GM12891 (cell line): Measurements from ENCODE around the gene GLOD5.
"Not testable (repeated sequence)": the region's sequence is repeated elsewhere in the genome, so short reads cannot be mapped to it uniquely, and the experiment has no call there.

Experiments used
- PAX5 ChIP-seq: IDR thresholded peaks from 2 replicates; pipeline ENCODE4 v1.6.1; 2011; ENCODE audit warnings: low read length, moderate library complexity, mild to moderate bottlenecking; ENCODE audit not compliant: insufficient read depth, severe bottlenecking
- POLR2A ChIP-seq: IDR thresholded peaks from 2 replicates; pipeline ENCODE4 v1.6.1; 2011; ENCODE audit warnings: low read depth, low read length, control low read depth
- POLR2AphosphoS5 ChIP-seq: IDR thresholded peaks from 2 replicates; pipeline ENCODE4 v1.6.1; 2011; ENCODE audit warnings: low read depth, low read length, control low read depth
- POU2F2 ChIP-seq: IDR thresholded peaks from 2 replicates; pipeline ENCODE4 v1.6.1; 2011; ENCODE audit warnings: low read depth, mild to moderate bottlenecking, control low read depth, low read length, moderate library complexity
- SPI1 ChIP-seq: IDR thresholded peaks from 2 replicates; pipeline ENCODE4 v1.6.1; 2011; ENCODE audit warnings: low read depth, low read length, control low read depth
- TAF1 ChIP-seq: IDR thresholded peaks from 2 replicates; pipeline ENCODE4 v1.6.1; 2011; ENCODE audit warnings: low read depth, low read length, control low read depth

DNA sequence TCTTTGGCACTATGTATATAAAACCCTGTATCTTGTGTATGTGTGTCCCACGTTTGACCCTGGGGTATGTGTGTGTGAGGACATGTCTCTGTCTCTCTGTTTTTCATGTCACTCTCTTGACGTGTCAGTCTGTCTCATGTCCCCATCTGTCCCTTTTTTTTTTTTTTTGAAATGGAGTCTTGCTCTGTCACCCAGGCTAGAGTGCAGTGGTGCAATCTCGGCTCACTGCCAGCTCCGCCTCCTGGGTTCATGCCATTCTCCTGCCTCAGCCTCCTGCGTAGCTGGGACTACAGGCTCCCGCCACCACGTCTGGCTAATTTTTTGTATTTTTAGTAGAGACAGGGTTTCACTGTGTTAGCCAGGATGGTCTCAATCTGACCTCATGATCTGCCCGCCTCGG, 57.8 kb downstream of the GLOD5 start:
- not testable (repeated sequence) for TF ChIP-seq POLR2A, POLR2AphosphoS5, TAF1, PAX5, POU2F2, SPI1
